MM.1S (cell line): ENCODE results near the gene NDUFC1.

Experiments
- CTCF ChIP-seq: fragments of 300-600 bp; sonication (generic); IDR thresholded peaks from 2 replicates; pipeline ENCODE4 v1.5.1; 2016; ENCODE audit warnings: antibody characterized with exemption, low read length, mixed read lengths
- EZH2 ChIP-seq: fragments of 300-600 bp; sonication (generic); optimal IDR thresholded peaks from 2 replicates; pipeline ENCODE3; 2017; ENCODE audit warnings: low read depth, mild to moderate bottlenecking, antibody characterized with exemption, low read length, mixed read lengths
- EZH2phosphoT487 ChIP-seq: fragments of 300-600 bp; sonication (generic); IDR thresholded peaks from 2 replicates; pipeline ENCODE4 v1.6.1; 2018; ENCODE audit warnings: antibody characterized with exemption, low read length

- no peak for TF ChIP-seq CTCF
- TF ChIP-seq EZH2: no peak
- no peak for TF ChIP-seq EZH2phosphoT487
Observed at GRCh38 chr4:139295942-139296299, 6.4 kb downstream of the NDUFC1 start.
